ENCODE measurements around the gene STK10. TPM values are rescaled to one million over a fixed set of nuclear protein-coding genes. Genes with fewer than 3 reads are reported as not detected.
A peak's percentile ranks its signal among the peaks of the same experiment; 100 is the strongest.

Gene STK10
- total and polyA plus RNA-seq, 9 of the 15 experiments (the other 6 are each of a cell fraction or from before 2014, with no cell fraction given) = 0.30 to 6.7 (median 2.4) TPM

- intact Hi-C loops (cut with micrococcal nuclease) (no loop called here), in situ Hi-C loops (cut with MboI) (no loop called here)
- DNase-seq (ENCODE audit: extremely low read depth in 1 of 4, low spot score in 3 of 4) (no peak), FAIRE-seq (no peak), ATAC-seq (peak; percentile 40; the same call in 2 of the 3 replicates)
- no peaks in the 10 kb centered on the region for H3K9me1 ChIP-seq (ENCODE audit: control insufficient read depth, insufficient read depth, low read length)
- H3K4me3 ChIP-seq = no peak overlapping the region
- H3K36me3 ChIP-seq (ENCODE audit: control insufficient read depth, insufficient read depth, low read length) = no peaks in the 10 kb centered on the region
- WGBS (ENCODE audit: insufficient coverage, low coverage, missing lambda C conversion rate) = 43% methylated on average over 10 of the region's 11 CpGs
- H3K4me1 ChIP-seq (replicated peaks in 1 of 2; ENCODE audit: control insufficient read depth in 2 of 2, insufficient read depth in 2 of 2, low read length in 2 of 2) = peaks cover 0 to 5% of the 10 kb centered on the region in 2 experiments; a peak in 1 of 5 replicates
- no peak overlapping the region for H3K9ac ChIP-seq (ENCODE audit: insufficient read depth in 1 of 2, low read depth in 2 of 2, low read length in 2 of 2)
- no peak overlapping the region for H3K27ac ChIP-seq (ENCODE audit: extremely low read depth, low read depth, low read length)
- no TSS peak for BruUV-seq (replicated peaks)
- H3K4me2 ChIP-seq (ENCODE audit: insufficient read depth, low read length) = no peak overlapping the region
- TF ChIP-seq, protein P1, sequence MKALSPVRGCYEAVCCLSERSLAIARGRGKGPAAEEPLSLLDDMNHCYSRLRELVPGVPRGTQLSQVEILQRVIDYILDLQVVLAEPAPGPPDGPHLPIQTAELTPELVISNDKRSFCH (CRISPR knock-in tag; IDR thresholded peaks at IDR 0.05) = no peak
- TF ChIP-seq, protein P1 (tag; IDR thresholded peaks at IDR 0.05) = no peak
- TF ChIP-seq, protein P2, sequence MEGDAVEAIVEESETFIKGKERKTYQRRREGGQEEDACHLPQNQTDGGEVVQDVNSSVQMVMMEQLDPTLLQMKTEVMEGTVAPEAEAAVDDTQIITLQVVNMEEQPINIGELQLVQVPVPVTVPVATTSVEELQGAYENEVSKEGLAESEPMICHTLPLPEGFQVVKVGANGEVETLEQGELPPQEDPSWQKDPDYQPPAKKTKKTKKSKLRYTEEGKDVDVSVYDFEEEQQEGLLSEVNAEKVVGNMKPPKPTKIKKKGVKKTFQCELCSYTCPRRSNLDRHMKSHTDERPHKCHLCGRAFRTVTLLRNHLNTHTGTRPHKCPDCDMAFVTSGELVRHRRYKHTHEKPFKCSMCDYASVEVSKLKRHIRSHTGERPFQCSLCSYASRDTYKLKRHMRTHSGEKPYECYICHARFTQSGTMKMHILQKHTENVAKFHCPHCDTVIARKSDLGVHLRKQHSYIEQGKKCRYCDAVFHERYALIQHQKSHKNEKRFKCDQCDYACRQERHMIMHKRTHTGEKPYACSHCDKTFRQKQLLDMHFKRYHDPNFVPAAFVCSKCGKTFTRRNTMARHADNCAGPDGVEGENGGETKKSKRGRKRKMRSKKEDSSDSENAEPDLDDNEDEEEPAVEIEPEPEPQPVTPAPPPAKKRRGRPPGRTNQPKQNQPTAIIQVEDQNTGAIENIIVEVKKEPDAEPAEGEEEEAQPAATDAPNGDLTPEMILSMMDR (IDR thresholded peaks at IDR 0.05 in 2 of 3, conservative IDR thresholded peaks at IDR 0.05 in 1 of 3; ENCODE audit: insufficient read depth in 2 of 3, low read depth in 1 of 3, low read length in 3 of 3) = 0 out of 6 replicates have a peak, but pooled peaks of 1 of the 3 experiments have one; percentile 18
- POLR2A ChIA-PET = interaction anchor here (0.6 to 1.7 kb wide), 7 partner anchors 10 to 509 kb away, joined by 3 to 4 read pairs (median 4); no protein-coding TSS in a partner anchor
- H3K79me2 ChIP-seq (ENCODE audit: control insufficient read depth, insufficient read depth, low read length) = no peaks in the 10 kb centered on the region
- H3K27me3 ChIP-seq (ENCODE audit: control insufficient read depth in 2 of 2, insufficient read depth in 2 of 2, low read length in 2 of 2) = peaks cover 0 to 21% of the 10 kb centered on the region in 2 experiments; a peak in 2 of 5 replicates
- H4K20me1 ChIP-seq (replicated peaks; ENCODE audit: control insufficient read depth, insufficient read depth, low read length) = peaks cover 3% of the 10 kb centered on the region; the same call in 1 of the 2 replicates
- CTCF ChIA-PET (ENCODE audit: low intra/inter-chr PET ratio) = no interaction called here
- H3K9me3 ChIP-seq (replicated peaks; ENCODE audit: control insufficient read depth, insufficient read depth, low read depth, low read length) = no peaks in the 10 kb centered on the region
- no peak overlapping the region for H2AFZ ChIP-seq (ENCODE audit: low read depth, low read length)
Observed at GRCh38 chr5:172095368-172096206, 92.4 kb downstream of the STK10 start.
